Measurements from ENCODE around the gene RASSF5.

Gene RASSF5

DNA sequence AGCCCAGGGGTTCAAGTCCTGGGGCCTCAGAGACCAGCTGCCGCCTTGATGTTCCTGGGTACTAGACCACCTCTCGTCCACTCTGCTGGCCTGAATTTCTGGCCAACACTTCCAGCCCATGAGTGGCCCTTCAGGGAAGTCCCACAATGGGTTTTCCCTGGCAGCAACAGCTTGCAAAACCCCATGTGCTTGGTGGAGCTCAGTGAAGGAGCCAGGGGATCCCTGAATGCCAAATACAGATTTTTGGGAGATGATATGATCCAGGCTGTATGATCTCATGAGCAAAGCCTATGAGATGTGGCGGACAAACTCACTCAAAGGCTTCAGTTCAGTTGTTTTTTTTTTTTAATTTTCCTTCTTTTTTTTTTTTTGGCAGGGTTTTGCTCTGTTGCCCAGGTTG, 9.6 kb upstream of the RASSF5 start:
- no peak for DNase-seq (ENCODE audit: low read depth)

DNA sequence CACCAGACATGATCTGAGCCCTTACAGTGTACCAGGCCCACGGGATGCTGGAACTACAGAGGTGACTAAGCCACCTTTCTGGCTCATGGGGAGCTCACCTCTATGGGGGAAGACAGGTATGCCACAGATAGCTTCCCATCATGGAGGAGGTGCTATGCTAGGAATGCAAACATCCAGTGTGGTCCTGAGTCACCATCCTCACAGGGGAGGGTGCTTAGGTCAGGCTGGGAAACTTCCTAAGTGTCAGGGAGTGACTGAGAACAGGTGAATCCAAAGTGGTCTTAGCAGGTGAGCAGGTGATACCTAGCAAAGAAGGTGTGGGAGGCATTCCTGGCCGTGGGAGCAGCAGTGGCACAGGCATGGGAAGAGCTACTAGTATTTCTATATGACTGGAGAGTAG, 8.6 kb upstream of the RASSF5 start:
- DNase-seq (ENCODE audit: low read depth): peak; percentile 17

DNA sequence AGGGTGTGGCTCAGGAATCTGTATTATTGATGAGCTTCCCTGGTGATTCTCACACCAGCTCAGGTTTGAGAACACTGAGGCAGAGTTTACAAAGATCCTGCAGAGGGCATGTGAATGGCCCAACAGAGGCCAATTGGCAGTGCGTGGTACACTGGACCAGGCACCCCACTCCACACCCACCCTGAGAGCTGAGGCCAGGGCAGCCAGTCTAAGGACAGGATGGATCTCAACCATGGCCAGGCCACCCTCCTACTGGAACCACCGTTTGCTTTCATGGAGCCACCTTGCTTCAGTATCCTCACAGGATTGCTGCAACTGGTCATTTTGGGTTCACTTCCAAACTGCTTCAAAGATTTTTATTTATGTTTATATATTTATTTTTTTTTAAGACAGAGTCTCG, 7.3 kb upstream of the RASSF5 start:
- no peak for DNase-seq (ENCODE audit: low read depth)

DNA sequence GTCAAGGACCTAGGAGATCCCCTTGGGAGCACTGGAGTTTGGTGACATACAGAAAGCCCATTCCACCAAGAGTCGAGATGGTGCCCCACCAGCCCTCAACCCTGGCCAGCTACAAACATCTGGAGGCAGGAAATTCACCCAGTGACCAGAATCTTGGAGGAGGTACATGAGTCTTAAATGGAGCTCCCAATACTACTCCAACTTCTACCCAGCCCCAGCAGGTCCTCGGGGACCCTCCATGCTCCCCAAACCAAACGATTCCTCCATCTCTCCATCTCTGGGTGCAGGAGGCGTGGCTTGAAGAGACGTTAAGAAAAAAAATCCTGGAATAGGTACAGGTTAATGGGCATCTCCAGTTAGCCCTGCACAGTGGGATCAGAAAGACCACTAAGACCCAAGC, 5.5 kb upstream of the RASSF5 start:
- DNase-seq (ENCODE audit: low read depth): no peak

GRCh38 chr1:206502403-206502802, 4.9 kb upstream of the RASSF5 start:
- no peak for DNase-seq (ENCODE audit: low read depth)

GRCh38 chr1:206502812-206503211, 4.5 kb upstream of the RASSF5 start:
- no peak for DNase-seq (ENCODE audit: low read depth)

DNA sequence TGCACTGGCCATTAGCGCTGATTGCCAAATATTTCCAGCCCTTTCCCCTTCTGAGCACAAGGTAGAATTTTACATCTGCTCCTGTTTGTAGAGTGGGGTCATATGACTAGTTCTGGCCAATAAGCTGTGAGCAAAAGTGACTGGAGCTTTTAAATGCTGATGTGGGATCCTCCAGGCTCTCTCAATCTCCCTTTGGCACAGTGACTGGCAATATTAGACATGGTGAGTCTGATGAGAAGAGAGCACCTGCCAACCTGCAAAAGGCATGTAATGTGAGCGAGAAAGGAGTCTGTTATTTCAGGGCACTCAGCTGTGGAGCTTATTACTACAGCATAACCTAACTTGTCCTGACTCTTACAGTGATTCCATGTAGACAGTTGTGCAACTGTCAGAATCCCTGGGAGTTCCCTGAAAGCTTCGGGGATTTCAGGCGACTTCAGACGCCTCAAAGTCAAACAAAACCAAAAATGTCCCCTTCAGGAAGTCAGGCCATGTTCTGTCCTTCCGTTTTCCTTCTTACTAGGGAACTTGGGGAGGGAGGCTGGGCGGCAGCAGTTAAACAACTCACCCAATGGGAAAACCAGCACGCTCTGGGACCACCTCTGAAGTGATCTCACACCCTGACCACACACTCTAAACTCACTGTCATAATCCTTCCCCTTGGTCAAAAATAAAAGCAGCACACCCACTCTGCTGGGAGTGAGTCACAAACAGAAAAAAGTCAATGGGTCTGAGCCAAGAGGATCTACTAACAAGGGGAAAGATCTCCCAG, 3.6 kb upstream of the RASSF5 start:
- peak; percentile 98 for DNase-seq (ENCODE audit: low read depth)

DNA sequence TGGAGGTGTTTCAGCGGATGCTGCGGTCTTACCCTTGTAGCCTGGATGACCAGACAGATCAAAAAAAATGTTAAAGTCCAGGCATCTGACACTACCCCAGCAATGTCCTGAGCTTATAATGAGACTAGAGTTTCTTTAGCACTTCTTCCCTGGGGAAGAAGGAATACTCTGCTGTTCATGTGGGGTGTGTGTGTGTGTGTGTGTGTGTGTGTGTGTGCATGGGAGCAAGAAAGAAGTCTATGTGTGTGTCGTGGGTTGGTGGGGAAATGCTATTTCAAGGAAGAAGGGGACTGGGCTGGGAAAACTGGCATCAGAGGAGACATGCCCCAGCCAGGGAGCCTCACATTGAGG, 3.0 kb upstream of the RASSF5 start:
- no peak for DNase-seq (ENCODE audit: low read depth)

DNA sequence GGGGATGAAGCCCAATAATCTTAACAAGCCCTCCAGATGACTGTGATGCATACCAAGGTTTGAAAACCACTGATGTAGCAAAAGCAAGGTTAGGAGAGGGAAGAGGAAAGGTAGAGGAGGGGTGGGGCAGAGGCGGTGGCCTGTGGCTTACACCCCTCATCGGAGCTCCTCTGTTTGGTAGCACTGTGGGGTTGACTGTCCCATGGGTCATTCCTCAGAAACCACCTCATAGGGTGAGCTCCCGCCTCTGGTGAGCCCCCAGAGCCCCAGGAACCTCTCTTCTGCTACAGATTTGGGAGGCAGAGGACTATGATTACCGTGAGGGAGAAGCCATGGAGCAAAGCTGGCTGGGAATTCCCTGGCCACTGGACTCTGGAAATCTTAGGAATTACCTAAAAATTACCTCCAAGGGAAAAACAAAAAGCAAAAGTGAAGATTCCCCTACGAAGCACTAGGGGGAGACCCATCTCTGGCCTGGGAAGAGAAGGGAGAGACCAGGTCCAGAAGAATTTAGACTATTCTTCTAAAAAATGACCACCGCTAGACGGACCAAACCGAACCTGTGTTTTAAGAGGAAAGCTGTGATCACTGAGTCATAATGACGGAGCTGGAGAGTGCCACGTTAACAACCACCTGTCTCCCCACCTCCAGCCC, 1.5 kb upstream of the RASSF5 start:
- peak; percentile 67 for DNase-seq (ENCODE audit: low read depth)

DNA sequence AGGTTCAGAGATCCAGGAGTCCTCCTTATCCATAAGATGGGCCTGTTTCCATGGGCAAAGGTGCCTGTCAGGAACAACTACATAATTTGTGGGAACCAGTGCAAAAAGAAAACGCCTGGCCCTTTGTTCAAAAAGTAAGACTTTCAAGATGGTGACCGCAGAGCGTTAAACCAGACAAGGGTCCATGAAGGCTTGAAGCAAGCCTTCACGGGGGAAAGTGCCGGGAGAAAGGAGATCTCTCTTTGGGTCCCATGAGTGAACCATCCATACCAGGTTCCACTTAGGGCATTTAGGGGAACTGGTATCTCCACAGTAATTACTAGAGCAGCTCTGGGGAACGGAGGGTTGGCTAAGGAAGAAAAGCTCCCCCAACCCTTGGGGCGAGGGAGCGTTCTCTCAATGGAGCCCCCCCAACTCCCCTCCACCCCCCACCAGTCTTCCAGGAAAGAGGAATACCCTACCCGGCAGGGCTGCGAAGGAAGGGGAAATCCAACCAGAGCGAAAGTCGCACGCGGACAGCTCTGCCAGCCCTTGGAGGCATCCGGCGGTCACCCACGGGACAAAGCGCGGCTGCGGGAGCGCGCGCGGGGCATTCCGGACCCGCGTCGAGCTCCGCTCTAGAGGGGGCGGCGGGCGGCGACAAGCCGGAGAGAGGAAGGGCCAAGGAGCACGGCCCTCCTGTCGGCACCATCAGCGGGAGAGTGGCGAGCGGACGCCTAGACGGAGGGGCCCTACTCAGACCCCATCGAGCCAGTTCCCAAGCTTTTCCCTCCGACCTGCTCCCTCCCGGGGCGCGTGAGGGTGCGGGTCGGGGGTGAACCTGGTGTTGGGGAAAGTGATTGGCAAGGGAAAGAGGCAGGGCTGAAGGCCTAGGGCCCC, 687 bp upstream of the RASSF5 start:
- DNase-seq (ENCODE audit: low read depth): no peak

DNA sequence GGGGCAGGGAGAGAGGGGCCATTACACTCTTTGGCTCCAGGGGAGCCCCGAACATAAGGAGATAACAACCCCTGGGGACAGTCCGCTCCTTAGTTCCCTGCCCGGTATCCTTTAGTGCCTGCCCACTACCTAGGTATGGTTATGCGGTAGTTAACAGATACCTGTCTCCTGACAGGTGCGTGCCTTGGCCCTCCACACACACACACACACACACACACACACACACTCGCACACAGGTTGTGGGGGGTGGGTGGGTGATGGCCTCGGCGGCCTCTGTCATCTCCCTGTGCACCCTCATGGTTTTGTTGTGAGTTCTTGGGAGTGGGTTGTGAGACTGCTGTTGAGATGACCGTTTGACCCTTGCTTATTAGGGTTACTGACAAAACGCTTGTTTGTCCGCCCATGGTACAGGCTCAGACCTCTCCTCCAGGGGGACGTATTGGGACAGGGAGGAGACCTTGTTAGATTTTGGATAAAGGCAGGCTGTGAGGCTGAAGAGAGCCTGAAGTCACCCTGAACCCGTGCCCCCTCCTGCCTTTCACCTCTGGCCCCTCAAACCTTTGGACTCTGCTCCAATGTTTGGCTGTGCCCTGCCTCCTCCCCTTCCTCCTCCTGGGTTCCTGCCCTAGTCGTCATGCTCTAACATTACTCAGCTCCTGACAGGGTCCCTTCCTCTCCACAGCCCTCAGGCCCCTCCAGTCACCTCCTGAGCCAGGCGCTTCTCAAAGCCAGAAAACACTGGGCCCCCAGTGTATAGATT, 979 bp downstream of the RASSF5 start:
- peak; percentile 22 for DNase-seq (ENCODE audit: low read depth)

DNA sequence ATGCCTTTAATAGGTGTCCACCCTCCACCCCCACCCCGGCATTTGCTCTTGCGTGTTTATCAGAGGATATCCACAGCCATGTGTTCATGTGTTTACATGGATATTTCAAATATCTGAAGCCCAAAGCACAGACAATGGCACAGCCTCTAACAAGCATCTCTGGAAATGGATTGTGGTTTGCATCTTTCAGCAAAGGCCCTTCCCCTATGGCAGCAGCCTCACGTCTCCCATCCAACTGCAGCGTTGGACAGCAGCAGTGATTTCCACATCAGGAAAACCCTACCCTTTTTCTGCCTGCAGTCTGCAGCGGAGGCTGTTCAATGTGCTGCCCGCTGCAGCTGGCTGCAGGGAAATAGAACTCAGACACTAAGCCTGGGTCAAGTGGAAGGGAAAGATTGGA, 1.6 kb downstream of the RASSF5 start:
- no peak for DNase-seq (ENCODE audit: low read depth)

DNA sequence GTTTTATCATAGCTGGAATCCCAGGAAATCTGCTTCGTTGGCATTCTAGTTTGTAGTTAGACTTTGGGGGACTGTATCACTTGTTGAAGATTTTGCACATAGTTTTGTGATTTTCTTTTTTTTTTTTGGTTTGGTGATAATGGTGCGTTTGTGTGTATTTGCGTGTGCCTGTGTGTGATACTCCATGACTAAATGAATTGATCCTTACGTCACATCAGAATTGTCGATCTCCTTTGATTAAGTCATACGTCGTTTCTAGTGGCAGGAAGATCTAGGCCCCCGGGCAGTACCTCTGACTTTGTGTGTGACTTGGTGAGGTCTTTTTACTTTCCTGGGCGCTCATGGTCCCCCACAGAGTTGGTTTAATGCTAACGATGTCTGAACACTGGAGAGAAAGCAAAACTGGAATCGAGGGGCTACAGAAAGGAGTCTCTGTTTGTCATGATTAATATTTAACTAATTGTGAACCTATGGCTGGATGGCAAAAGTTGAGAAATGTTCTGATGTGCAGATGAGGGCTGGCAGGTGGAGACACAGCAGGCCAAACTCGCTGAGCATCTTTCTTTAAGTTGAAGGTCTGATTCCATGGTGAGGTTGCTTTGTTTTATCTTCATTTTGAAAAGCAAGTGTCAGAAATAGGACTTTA, 2.4 kb downstream of the RASSF5 start:
- DNase-seq (ENCODE audit: low read depth): no peak

DNA sequence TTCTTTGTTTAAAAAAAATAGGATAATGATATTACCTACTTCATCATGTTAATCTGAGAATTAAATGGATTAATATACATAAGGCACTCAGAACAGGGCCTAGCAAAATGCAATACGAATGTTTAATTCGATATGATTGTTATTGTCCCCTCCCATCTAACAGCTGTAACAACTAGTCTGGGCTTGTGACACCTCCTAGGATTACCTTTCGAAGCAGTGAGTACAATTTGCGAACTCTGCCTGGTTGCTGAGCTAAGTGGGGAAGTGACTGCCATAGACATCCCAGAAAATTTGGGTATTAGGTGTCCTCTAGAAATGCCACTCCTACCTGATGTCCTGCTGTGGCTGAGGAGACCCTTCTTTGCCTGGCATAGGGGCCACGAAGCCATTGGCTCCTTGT, 3.0 kb downstream of the RASSF5 start:
- DNase-seq (ENCODE audit: low read depth): no peak

DNA sequence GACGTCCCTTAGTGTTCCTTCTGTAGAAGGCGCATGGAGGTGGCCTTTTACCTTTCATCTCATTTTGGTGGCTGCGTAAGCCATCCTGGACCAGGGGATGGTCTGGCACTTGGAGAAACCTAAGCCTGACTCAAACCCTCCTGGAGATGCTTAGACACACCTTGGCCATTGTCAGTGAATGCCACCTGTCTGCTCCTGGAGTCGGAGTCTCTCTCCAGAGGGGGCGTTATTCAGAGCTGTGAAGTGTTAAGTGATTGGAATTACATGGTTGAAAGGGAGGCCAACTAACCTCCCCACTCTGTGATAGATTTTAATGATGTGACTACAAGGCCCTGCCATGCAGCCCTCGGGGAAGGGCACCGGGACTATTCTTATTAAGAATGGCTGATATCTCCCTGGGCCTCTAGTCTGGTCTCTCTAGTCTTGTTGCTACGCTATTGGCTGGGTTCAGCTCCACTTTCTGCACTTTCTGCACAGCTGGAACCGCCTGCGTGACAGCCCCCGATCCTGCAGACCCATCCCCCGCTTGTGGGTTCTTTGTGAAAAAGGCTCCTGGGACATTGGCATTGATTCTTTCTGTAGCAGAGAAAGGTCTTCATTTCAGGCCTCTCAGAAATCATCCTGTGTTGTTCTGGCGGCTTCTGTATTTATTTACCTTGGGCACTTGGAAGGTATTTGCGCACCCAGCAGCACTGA, 4.2 kb downstream of the RASSF5 start:
- DNase-seq (ENCODE audit: low read depth): no peak

DNA sequence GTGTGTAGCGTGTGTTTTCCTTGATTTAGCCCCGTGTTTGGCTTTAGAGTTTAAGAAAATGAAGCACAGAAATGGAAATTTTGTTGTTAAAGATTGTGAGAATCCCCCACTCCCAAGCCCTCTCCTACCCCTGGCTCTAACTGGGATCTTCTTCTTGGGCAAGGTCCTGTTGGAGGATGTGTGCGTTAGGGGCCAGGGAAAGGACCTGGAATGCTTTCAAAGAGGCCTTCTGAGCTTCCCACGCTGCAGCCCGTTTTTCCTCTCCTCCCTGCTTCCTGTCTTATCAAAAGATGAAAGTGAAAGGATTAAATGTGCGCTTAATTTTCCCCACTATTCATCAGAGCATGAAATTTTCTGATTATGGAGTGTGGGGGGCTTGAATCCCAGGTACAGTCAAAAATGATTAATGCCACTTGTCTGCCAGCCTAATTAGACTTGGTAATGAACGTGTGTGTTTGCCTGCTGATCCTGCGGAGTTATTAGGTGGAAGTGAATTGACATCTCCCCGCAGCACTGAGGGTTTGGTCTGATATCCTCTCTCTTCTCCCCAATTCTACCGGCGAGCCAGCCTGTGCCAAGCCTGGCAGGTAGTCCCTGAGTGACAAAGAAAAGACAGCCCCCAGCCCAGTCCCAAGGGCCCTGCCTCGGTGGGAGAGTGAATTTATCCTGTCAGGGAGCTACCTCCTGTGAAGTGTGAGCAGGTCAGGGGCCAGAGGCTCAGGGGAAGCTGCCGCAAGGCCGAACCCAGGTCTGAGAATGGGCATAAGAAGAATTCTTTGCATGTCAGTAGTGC, 4.9 kb downstream of the RASSF5 start:
- DNase-seq (ENCODE audit: low read depth): no peak

DNA sequence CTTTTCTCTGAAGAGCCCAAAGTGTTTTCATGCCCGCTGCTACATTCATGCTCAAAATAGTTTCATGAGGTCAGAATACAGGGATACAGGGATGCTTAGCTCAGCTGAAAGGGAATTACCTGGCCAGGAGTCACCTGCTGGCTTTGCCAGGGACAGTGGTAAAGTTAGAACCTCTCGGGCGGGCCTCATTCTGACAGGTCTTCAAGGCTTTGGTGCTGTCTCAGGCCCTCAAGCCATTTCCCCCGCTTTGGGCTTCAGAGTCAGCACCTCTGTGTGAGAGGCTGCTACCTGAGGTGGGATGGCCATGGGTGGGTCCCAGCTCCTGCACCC, 5.5 kb downstream of the RASSF5 start:
- DNase-seq (ENCODE audit: low read depth): no peak

DNA sequence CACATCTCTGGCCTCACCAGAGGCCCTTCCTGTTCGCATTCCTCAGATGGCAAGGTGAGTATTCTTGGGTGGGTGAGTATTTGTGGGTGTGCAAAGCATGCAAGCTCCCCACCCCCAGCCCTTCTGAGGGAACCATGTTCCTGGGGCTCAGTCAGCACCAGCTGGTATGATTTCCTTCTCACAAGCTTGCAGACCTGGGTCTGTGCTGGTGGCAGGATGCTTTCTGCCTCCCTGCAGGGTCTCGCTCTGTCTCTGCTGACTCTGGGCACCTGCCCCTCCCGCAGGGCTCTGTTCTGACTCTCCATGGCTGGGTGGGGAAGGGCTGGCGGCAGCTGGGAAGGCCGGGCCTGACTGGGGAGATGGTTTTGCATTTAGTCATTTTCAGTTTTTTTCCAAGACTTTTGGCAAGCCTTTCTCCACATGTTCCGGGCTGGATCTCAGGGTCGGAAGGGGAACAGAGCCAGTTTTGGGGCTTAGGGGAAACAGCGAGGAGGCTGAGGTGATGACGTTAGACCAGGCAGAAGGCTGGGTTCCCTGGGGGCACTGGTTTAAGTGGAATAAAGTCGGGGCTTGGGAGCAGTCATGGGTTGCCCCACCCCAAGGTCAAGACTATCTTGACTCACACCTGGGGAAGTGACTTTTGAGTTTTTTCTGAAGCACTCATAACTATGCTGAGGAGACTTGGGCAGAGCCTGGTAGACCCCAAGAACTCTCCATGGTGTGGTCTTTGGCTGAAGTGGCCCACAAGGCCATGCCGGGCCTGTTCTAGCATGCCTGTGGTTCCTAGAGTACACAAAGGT, 6.2 kb downstream of the RASSF5 start:
- peak; percentile 85 for DNase-seq (ENCODE audit: low read depth)

DNA sequence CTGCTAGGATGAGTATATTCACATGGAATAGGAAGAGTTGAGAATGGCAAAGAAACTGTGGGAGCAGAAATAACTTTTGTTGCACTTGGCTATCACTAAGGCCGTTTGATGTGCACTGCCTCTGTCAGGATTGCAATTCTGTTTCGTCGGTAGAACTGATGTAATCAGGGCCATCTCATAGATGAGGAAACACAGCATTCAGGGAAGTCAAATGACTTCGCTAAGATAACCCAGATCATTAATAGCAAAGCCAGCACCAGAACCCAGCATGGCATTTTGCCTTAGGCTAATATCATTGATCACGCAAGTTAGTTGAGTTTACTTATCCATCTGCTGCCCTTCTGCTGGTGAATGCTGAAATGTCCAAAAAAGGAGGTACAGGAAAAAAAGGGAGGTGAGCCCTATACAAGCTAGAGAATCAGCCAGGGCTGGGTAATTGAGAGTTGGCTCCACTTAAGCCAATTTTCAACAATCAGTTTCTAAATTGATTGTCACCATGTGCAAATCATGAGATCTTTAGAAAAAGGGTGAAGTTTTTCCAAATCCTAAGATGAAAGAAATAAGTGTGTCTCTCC, 7.6 kb downstream of the RASSF5 start:
- no peak for DNase-seq (ENCODE audit: low read depth)

DNA sequence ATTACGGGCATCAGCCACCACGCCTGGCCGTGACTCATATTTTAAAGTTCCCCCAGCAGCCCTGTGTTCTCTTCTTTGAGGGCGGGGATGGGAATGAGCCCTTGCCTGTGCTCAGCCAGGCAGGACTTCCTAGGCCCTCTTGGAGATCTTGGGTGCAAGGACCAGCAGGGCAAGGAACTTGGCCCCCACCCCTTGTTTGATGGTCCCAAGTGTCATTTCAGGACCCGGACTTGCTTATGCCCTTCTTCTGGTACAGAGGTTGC, 9.3 kb downstream of the RASSF5 start:
- no peak for DNase-seq (ENCODE audit: low read depth)
